GM21367 (cell line): ENCODE data around the gene SORBS2.

Experiments
- ATAC-seq: cut with Tn5 transposase; IDR thresholded peaks from one replicate; pipeline ENCODE4 v1.9.1; 2021; ENCODE audit not compliant: unreplicated experiment

Gene SORBS2

GRCh38 chr4:185836241-185837084 lies 24.5 kb upstream of the SORBS2 start:
- no peak for ATAC-seq

GRCh38 chr4:185835814-185836213 lies 23.8 kb upstream of the SORBS2 start:
- no peak for ATAC-seq

GRCh38 chr4:185835336-185835735 lies 23.3 kb upstream of the SORBS2 start:
- ATAC-seq, result no peak

- ATAC-seq, result no peak
Measured at GRCh38 chr4:185834778-185835177, 22.8 kb upstream of the SORBS2 start.

GRCh38 chr4:185834088-185834487 lies 22.1 kb upstream of the SORBS2 start:
- no peak for ATAC-seq

GRCh38 chr4:185833055-185833598 lies 21.1 kb upstream of the SORBS2 start:
- no peak for ATAC-seq

- no peak for ATAC-seq
Measured at GRCh38 chr4:185831125-185831815, 19.3 kb upstream of the SORBS2 start.

GRCh38 chr4:185830263-185830994 lies 18.4 kb upstream of the SORBS2 start:
- ATAC-seq, result no peak

GRCh38 chr4:185826381-185826780 lies 14.4 kb upstream of the SORBS2 start:
- ATAC-seq, result no peak

- ATAC-seq, result no peak
Measured at GRCh38 chr4:185825737-185826136, 13.7 kb upstream of the SORBS2 start.

GRCh38 chr4:185822791-185823190 lies 10.8 kb upstream of the SORBS2 start:
- no peak for ATAC-seq

- ATAC-seq, result no peak
Measured at GRCh38 chr4:185821029-185821419, 9.0 kb upstream of the SORBS2 start.

GRCh38 chr4:185820146-185821028 lies 8.4 kb upstream of the SORBS2 start:
- ATAC-seq, result no peak

GRCh38 chr4:185819144-185819543 lies 7.2 kb upstream of the SORBS2 start:
- no peak for ATAC-seq

GRCh38 chr4:185817403-185817818 lies 5.4 kb upstream of the SORBS2 start:
- no peak for ATAC-seq

- no peak for ATAC-seq
Measured at GRCh38 chr4:185813133-185813532, 1.1 kb upstream of the SORBS2 start.

- no peak for ATAC-seq
Measured at GRCh38 chr4:185810746-185811508, 1.1 kb downstream of the SORBS2 start.

GRCh38 chr4:185809533-185810071 lies 2.4 kb downstream of the SORBS2 start:
- no peak for ATAC-seq

GRCh38 chr4:185809121-185809520 lies 2.9 kb downstream of the SORBS2 start:
- no peak for ATAC-seq
